Kidney (tissue), 14 donors: ENCODE measurements around the gene KCNMB2. TPM values are rescaled to one million over a fixed set of nuclear protein-coding genes. Genes with fewer than 3 reads are reported as not detected.
"Not testable (repeated sequence)": the region's sequence is repeated elsewhere in the genome, so short reads cannot be mapped to it uniquely, and the experiment has no call there.

Experiments
- DNase-seq, 5 donors: peaks; one replicate each; pipeline ENCODE4 v3.0.0-alpha.2; 2013 to 2020
- FAIRE-seq: peaks from 2 replicates; lab custom pipeline; 2012; peaks lifted over from hg19 to GRCh38; lab: Jason Lieb, UNC
- H3K27ac ChIP-seq, 2 donors: one replicate each; pipeline ENCODE4 v1.7.0; 2013; ENCODE audit warnings: low read depth in 2 of 2, low read length in 2 of 2, inconsistent platforms in 1 of 2
- H3K27me3 ChIP-seq: one replicate; pipeline ENCODE4 v1.7.1; 2013; ENCODE audit warnings: low read length, inconsistent platforms; ENCODE audit not compliant: control insufficient read depth, insufficient read depth
- H3K36me3 ChIP-seq, 3 donors: one replicate each; pipeline versions ENCODE4 v1.7.0 to v1.7.1; 2013; ENCODE audit warnings: low read length in 3 of 3, control low read depth in 1 of 3, inconsistent platforms in 1 of 3; ENCODE audit not compliant: insufficient read depth in 3 of 3, control insufficient read depth in 2 of 3
- H3K4me1 ChIP-seq, 3 donors: one replicate each; pipeline versions ENCODE4 v1.7.0 to v1.7.1; 2013; ENCODE audit warnings: low read length in 3 of 3, inconsistent platforms in 1 of 3, low read depth in 1 of 3; ENCODE audit not compliant: control insufficient read depth in 2 of 3, insufficient read depth in 2 of 3
- H3K4me3 ChIP-seq, 3 donors: one replicate each; pipeline versions ENCODE4 v1.7.0 to v1.8.1; 2013; ENCODE audit warnings: low read length in 3 of 3, control low read depth in 1 of 3, inconsistent platforms in 1 of 3
- H3K9ac ChIP-seq, 3 donors: one replicate each; pipeline versions ENCODE4 v1.7.0 to v1.7.1; 2013; ENCODE audit warnings: low read length in 3 of 3, control low read depth in 1 of 3, inconsistent platforms in 1 of 3
- H3K9me3 ChIP-seq, 3 donors: one replicate each; pipeline versions ENCODE4 v1.7.0 to v1.7.1; 2013; ENCODE audit warnings: low read length in 3 of 3, control low read depth in 1 of 3, inconsistent platforms in 1 of 3; ENCODE audit not compliant: control insufficient read depth in 2 of 3, insufficient read depth in 1 of 3
- CTCF ChIP-seq: IDR thresholded peaks from 3 replicates; pipeline ENCODE4 v1.5.1; 2012; ENCODE audit warnings: mild to moderate bottlenecking, moderate library complexity, borderline replicate concordance; ENCODE audit not compliant: insufficient read depth; ENCODE audit errors: extremely low read depth
- intact Hi-C: fragments of 100-400 bp; cut with DNase I; formaldehyde crosslinking; loops from one replicate; pipeline ENCODE4 v1.11.1; 2022
- polyA plus RNA-seq: library from polyadenylated mRNA; stranded (reverse); fragments of 350-450 nt; fragmentation: Illumina TruSeq; extraction: RNeasy Lipid Tissue Mini Kit (QIAGEN cat#74804); gene quantifications from one replicate; pipeline ENCODE4 v1.2.3, GENCODE V29; 2014; ENCODE audit warnings: low read depth, low replicate concordance; ENCODE audit not compliant: insufficient read depth
- total RNA-seq: library from RNA; stranded (reverse); fragmentation: NEBNext Ultra II Directional; extraction: Animal tissue kit (Norgen Biotek cat#: 25700); gene quantifications from one replicate; pipeline ENCODE4 v1.2.1, GENCODE V29; 2021
- donor health status: control.
- donor health status: control.
- donor health status: control.
- donor health status: control.
- donor health status: control.
- donor health status: DM: yes; HTN: yes; CAD: no.
- donor health status: Normal renal cell carcinoma (clear cell type).

The KCNMB2 gene
- total and polyA plus RNA-seq, 2 donors from 2014 or later, result 2.1 to 4.4 TPM

- no peak for FAIRE-seq
- Histone ChIP-seq H3K9me3 (no peaks in the 10 kb centered on the region), H3K27me3 (no peaks in the 10 kb centered on the region), H3K36me3 (no peaks in the 10 kb centered on the region), H3K4me3 (no peak overlapping the region), H3K27ac (no peak overlapping the region), H3K4me1 (no peaks in the 10 kb centered on the region), H3K9ac (no peak overlapping the region)
- no peak for TF ChIP-seq CTCF
- DNase-seq, result peak in 1 of 5 donors; percentile 12
- intact Hi-C loops, result no loop called here
Observed at GRCh38 chr3:178743297-178743696, 207.1 kb downstream of the KCNMB2 start.

DNA sequence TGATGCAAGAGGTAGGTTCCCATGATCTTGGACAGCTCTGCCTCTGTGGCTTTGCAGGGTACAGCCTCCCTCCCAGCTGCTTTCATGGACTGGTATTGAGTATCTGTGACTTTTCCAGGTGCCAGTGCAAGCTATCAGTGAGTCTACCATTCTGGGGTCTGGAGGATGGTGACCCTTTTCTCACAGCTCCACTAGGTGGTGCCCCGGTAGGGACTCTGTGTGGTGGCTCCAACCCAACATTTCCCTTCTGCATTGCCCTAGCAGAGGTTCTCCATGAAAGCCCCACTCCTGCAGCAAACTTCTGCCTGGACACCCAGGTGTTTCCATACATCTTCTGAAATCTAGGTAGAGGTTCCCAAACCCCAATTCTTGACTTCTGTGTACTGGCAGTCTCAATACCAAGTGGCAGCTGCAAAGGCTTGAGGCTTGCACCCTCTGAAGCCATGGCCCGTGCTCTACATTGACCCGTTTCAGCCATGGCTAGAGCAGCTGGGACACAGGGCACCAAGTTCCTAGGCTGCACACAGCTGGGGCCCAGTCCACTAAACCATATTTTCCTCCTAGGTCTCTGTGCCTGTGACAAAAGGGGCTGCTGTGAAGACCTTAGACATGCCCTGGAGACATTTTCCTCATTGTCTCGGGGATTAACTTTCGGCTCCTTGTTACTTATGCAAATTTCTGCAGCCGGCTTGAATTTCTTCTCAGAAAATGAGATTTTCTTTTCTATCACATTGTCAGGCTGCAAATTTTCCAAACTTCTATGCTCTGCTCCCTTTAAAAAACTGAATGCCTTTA, 209.8 kb downstream of the KCNMB2 start:
- H3K4me1 ChIP-seq, DNase-seq, intact Hi-C loops, H3K36me3 ChIP-seq, H3K9me3 ChIP-seq, H3K4me3 ChIP-seq, H3K9ac ChIP-seq, H3K27ac ChIP-seq, H3K27me3 ChIP-seq, FAIRE-seq: not testable (repeated sequence)

GRCh38 chr3:178748874-178749273, 212.6 kb downstream of the KCNMB2 start:
- no peak for FAIRE-seq

More at GRCh38 chr3:178748874-178749273, 212.6 kb downstream of the KCNMB2 start:
- peaks cover 0 to 4% (median 0%) of the 10 kb centered on the region in 3 donors for H3K9me3 ChIP-seq
- H3K27ac ChIP-seq, result no peak overlapping the region
- H3K27me3 ChIP-seq, result no peaks in the 10 kb centered on the region
- no peak overlapping the region for H3K9ac ChIP-seq
- no peak for TF ChIP-seq CTCF
- no peaks in the 10 kb centered on the region for H3K36me3 ChIP-seq
- no peak overlapping the region for H3K4me3 ChIP-seq
- no peak for DNase-seq
- intact Hi-C loops, result no loop called here
- no peaks in the 10 kb centered on the region for H3K4me1 ChIP-seq
